H9 (cell line): ENCODE results near the gene P2RX2. TPM values are rescaled to one million over a fixed set of nuclear protein-coding genes. Genes with fewer than 3 reads are reported as not detected.

Experiments used
- DNase-seq: peaks from one replicate; pipeline ENCODE4 v3.0.0-alpha.2; 2017
- H2AFZ ChIP-seq: one replicate; pipeline ENCODE4 v1.6.1; 2013; ENCODE audit warnings: mild to moderate bottlenecking, low read length, control low read depth, moderate library complexity
- H2AK5ac ChIP-seq: 2 replicates; pipeline ENCODE4 v1.6.1; 2013; ENCODE audit warnings: low read length, control low read depth, mixed read lengths; ENCODE audit not compliant: insufficient read length
- H2BK120ac ChIP-seq: one replicate; pipeline ENCODE4 v1.6.1; 2013; ENCODE audit warnings: low read depth, mild to moderate bottlenecking, low read length, control low read depth, inconsistent platforms; ENCODE audit not compliant: poor library complexity, severe bottlenecking
- H2BK12ac ChIP-seq: 2 replicates; pipeline ENCODE4 v1.6.1; 2013; ENCODE audit warnings: low read length, control low read depth, mixed read lengths, low read depth; ENCODE audit not compliant: insufficient read length
- H2BK15ac ChIP-seq: 2 replicates; pipeline ENCODE4 v1.6.1; 2013; ENCODE audit warnings: low read depth, low read length, control low read depth
- H2BK20ac ChIP-seq: one replicate; pipeline ENCODE4 v1.6.1; 2013; ENCODE audit warnings: low read depth, mild to moderate bottlenecking, low read length, control low read depth, inconsistent platforms; ENCODE audit not compliant: poor library complexity, severe bottlenecking
- H2BK5ac ChIP-seq: 2 replicates; pipeline ENCODE4 v1.6.1; 2013; ENCODE audit warnings: low read length, control low read depth, mixed read lengths; ENCODE audit not compliant: insufficient read length
- H3K14ac ChIP-seq: 2 replicates; pipeline ENCODE4 v1.6.1; 2013; ENCODE audit warnings: low read length, control low read depth; ENCODE audit not compliant: insufficient read depth
- H3K18ac ChIP-seq: 2 replicates; pipeline ENCODE4 v1.6.1; 2013; ENCODE audit warnings: low read depth, mild to moderate bottlenecking, mixed read lengths, low read length, control low read depth; ENCODE audit not compliant: insufficient read length
- H3K23ac ChIP-seq: 2 replicates; pipeline ENCODE4 v1.6.1; 2013; ENCODE audit warnings: low read length, control low read depth, mixed read lengths, low read depth; ENCODE audit not compliant: insufficient read length
- H3K23me2 ChIP-seq: 2 replicates; pipeline ENCODE4 v1.6.1; 2013; ENCODE audit warnings: low read depth, mild to moderate bottlenecking, mixed read lengths, low read length, control low read depth; ENCODE audit not compliant: insufficient read length, poor library complexity, severe bottlenecking
- H3K27ac ChIP-seq: 2 replicates; pipeline ENCODE4 v1.5.1; 2013; ENCODE audit warnings: low read length, control low read depth, mixed read lengths, low read depth; ENCODE audit not compliant: insufficient read length
- H3K27me3 ChIP-seq: 2 replicates; pipeline ENCODE4 v1.6.1; 2013; ENCODE audit warnings: low read length, control low read depth, inconsistent platforms; ENCODE audit not compliant: insufficient read depth
- H3K4ac ChIP-seq: 2 replicates; pipeline ENCODE4 v1.6.1; 2013; ENCODE audit warnings: low read depth, mild to moderate bottlenecking, control low read depth, inconsistent platforms, low read length, moderate library complexity
- H3K4me1 ChIP-seq: 2 replicates; pipeline ENCODE4 v1.6.1; 2013; ENCODE audit warnings: low read length, control low read depth, inconsistent platforms; ENCODE audit not compliant: insufficient read depth
- H3K4me2 ChIP-seq: 2 replicates; pipeline ENCODE4 v1.6.1; 2013; ENCODE audit warnings: low read length, control low read depth, mixed read lengths; ENCODE audit not compliant: insufficient read length, insufficient read depth
- H3K56ac ChIP-seq: 2 replicates; pipeline ENCODE4 v1.6.1; 2013; ENCODE audit warnings: low read depth, mild to moderate bottlenecking, mixed read lengths, low read length, control low read depth; ENCODE audit not compliant: insufficient read length
- H3K79me1 ChIP-seq: 2 replicates; pipeline ENCODE4 v1.6.1; 2013; ENCODE audit warnings: low read depth, mild to moderate bottlenecking, moderate library complexity, low read length, control low read depth, inconsistent platforms; ENCODE audit not compliant: insufficient read depth, poor library complexity, severe bottlenecking
- H3K79me2 ChIP-seq: 2 replicates; pipeline ENCODE4 v1.6.1; 2013; ENCODE audit warnings: low read length, control low read depth, inconsistent platforms; ENCODE audit not compliant: insufficient read depth
- H3K9ac ChIP-seq: 2 replicates; pipeline ENCODE4 v1.6.1; 2013; ENCODE audit warnings: low read length, control low read depth, mixed read lengths; ENCODE audit not compliant: insufficient read length; ENCODE audit errors: extremely low read depth
- H3K9me3 ChIP-seq: one replicate; pipeline ENCODE4 v1.6.1; 2013; ENCODE audit warnings: low read depth, low read length, inconsistent platforms; ENCODE audit not compliant: control insufficient read depth
- H3T11ph ChIP-seq: one replicate; pipeline ENCODE4 v1.6.1; 2013; ENCODE audit warnings: mild to moderate bottlenecking, low read length, control low read depth, inconsistent platforms
- H4K20me1 ChIP-seq: one replicate; pipeline ENCODE4 v1.6.1; 2013; ENCODE audit not compliant: control insufficient read depth, insufficient read length, insufficient read depth
- H4K5ac ChIP-seq: 2 replicates; pipeline ENCODE4 v1.6.1; 2013; ENCODE audit warnings: low read depth, mild to moderate bottlenecking, mixed read lengths, low read length, control low read depth; ENCODE audit not compliant: insufficient read length
- H4K8ac ChIP-seq: replicated peaks from 2 replicates; pipeline ENCODE4 v1.6.1; 2013; ENCODE audit warnings: low read length, control low read depth, mixed read lengths, low read depth; ENCODE audit not compliant: insufficient read length
- H4K91ac ChIP-seq: 2 replicates; pipeline ENCODE4 v1.6.1; 2013; ENCODE audit warnings: low read depth, mild to moderate bottlenecking, moderate library complexity, mixed read lengths, low read length, control low read depth; ENCODE audit not compliant: insufficient read length
- H3K27ac Mint-ChIP-seq, 3 experiments: 2 replicates in 2 of 3; 3 replicates in 1 of 3; pipeline ENCODE4 v1.8.0; 2020 to 2021; ENCODE audit warnings: mixed read lengths in 3 of 3, mild to moderate bottlenecking in 1 of 3, moderate library complexity in 1 of 3
- H3K27me3 Mint-ChIP-seq: 2 replicates; pipeline ENCODE4 v1.8.0; 2021; ENCODE audit warnings: low read depth, mild to moderate bottlenecking, moderate library complexity, mixed read lengths
- H3K36me3 Mint-ChIP-seq, 3 experiments: 2 replicates in 2 of 3; 3 replicates in 1 of 3; pipeline ENCODE4 v1.8.0; 2020 to 2021; ENCODE audit warnings: low read depth in 3 of 3, mixed read lengths in 3 of 3; ENCODE audit not compliant: insufficient read depth in 1 of 3
- H3K4me1 Mint-ChIP-seq, 2 experiments: 2 replicates each; pipeline ENCODE4 v1.8.0; 2020; ENCODE audit warnings: mixed read lengths in 2 of 2
- H3K4me3 Mint-ChIP-seq, 2 experiments: 2 replicates in 1 of 2; 3 replicates in 1 of 2; pipeline ENCODE4 v1.8.0; 2020 to 2021; ENCODE audit warnings: mild to moderate bottlenecking in 2 of 2, mixed read lengths in 2 of 2, moderate library complexity in 1 of 2
- H3K9me3 Mint-ChIP-seq, 2 experiments: 2 replicates in 1 of 2; 3 replicates in 1 of 2; pipeline ENCODE4 v1.8.0; 2020; ENCODE audit warnings: mild to moderate bottlenecking in 2 of 2, mixed read lengths in 2 of 2, moderate library complexity in 1 of 2
- CTCF ChIP-seq: fragments of 200-600 bp; sonication (generic); conservative IDR thresholded peaks from 3 replicates; pipeline ENCODE4 v1.8.0; 2021; ENCODE audit warnings: antibody characterized with exemption, mild to moderate bottlenecking
- WGBS: extraction: QIAGEN DNeasy Blood & Tissue Kit; methylation state at CpG from one replicate; pipeline ENCODE4 v1.1.7; 2013; ENCODE audit warnings: missing lambda C conversion rate, low lambda C conversion rate, mixed read lengths; ENCODE audit not compliant: insufficient read length; ENCODE audit errors: extremely low coverage; 5-methylcytosine and 5-hydroxymethylcytosine counted together
- total RNA-seq: library from RNA; stranded (reverse); gene quantifications from 2 replicates; pipeline ENCODE4 v1.2.1, GENCODE V29; 2021

P2RX2 gene
- total RNA-seq, 1 experiment from 2014 or later, result 1.8 TPM

- Histone ChIP-seq H3K79me1 (no peaks in the 10 kb centered on the region), H2BK5ac (no peak overlapping the region), H3K4me2 (no peak overlapping the region), H4K8ac (no peak overlapping the region), H4K91ac (no peak overlapping the region), H3K27ac (no peak overlapping the region), H2BK15ac (no peak overlapping the region), H3K14ac (no peak overlapping the region; the same call in 1 of the 2 replicates), H3K27me3 (peaks cover 16% of the 10 kb centered on the region), H2AFZ (no peak overlapping the region), H2BK20ac (no peak overlapping the region), H3K18ac (no peak overlapping the region), H3K9me3 (no peaks in the 10 kb centered on the region), H3K79me2 (no peaks in the 10 kb centered on the region), H3T11ph (no peak overlapping the region), H3K9ac (no peak overlapping the region), H4K20me1 (no peaks in the 10 kb centered on the region), H2BK12ac (no peak overlapping the region), H2BK120ac (no peak overlapping the region), H3K23me2 (peaks cover 4% of the 10 kb centered on the region), H3K23ac (no peak overlapping the region), H4K5ac (no peak overlapping the region), H2AK5ac (no peak overlapping the region), H3K4me1 (no peaks in the 10 kb centered on the region), H3K56ac (no peak overlapping the region), H3K4ac (no peak overlapping the region)
- peak overlapping the region in 1 of 2 experiments; percentile 53; a peak in 1 of 5 replicates for H3K4me3 Mint-ChIP-seq
- TF ChIP-seq CTCF, result no peak
- no CpG with 5 or more reads among the region's 67 CpGs for WGBS
- DNase-seq, result peak; percentile 38
- H3K9me3 Mint-ChIP-seq, result no peaks in the 10 kb centered on the region; a peak in 3 of 5 replicates
- peaks cover 13 to 19% of the 10 kb centered on the region in 2 experiments for H3K4me1 Mint-ChIP-seq
- no peaks in the 10 kb centered on the region; a peak in 1 of 7 replicates for H3K36me3 Mint-ChIP-seq
- H3K27me3 Mint-ChIP-seq, result peaks cover 94% of the 10 kb centered on the region
- no peak overlapping the region for H3K27ac Mint-ChIP-seq
These were observed 15.1 kb upstream of the P2RX2 start for GRCh38 chr12:132603240-132604150.
